Measurements from ENCODE around the gene KRT73. TPM values are rescaled to one million over a fixed set of nuclear protein-coding genes. Genes with fewer than 3 reads are reported as not detected.

KRT73 gene
- total and polyA plus RNA-seq, 9 of the 15 experiments (the other 6 are each of a cell fraction or from before 2014, with no cell fraction given) = 0.09 to 0.18 (median 0.13) TPM; not detected in 5

DNA sequence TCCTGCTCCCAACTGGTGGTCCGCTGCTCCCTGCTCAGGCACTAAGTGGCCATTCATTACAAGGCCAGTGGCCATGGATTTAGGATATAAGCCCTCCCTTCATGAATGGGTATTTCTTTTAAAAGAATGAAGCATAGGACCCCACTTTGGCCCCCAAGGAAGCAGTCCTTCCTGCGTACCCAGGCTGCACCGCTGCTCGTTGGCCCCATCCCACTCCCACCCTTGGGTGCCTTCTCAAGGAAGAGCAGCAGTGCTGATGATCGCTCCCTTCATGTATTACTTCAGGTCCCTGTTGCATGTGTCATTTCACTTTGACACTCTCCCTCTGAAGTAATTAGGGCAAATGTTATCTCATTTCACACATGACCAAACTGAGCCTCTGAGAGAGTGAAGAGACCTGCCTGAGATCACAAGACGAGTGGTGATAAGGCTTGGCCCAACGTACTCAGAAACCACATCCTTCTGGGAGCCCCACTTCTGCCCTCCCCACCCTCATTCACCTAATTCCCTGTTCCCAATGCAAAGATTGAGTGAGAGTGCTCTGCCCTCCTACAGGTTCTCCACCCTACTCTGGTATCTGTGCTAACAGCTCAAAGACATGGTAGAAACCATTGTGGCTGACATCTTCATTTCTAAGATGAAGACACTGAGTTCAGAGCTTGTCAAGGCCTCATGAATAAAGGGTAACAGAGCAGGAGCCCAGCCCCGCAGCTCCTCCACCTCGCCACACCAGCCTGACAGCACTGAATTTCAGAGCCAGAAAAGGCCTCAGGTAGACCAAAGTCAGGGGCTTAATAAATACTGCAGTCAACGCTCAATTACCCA, 43.9 kb upstream of the KRT73 start (continued):
- TF ChIP-seq MITF (IDR thresholded peaks at IDR 0.05) (peak; percentile 97), ZFP36 (IDR thresholded peaks at IDR 0.05; ENCODE audit: low read depth, low read length, partially characterized antibody) (peak; percentile 33), ZC3H4 (CRISPR knock-in tag; IDR thresholded peaks at IDR 0.05; ENCODE audit: borderline replicate concordance) (no peak), TEAD4 (IDR thresholded peaks at IDR 0.05; ENCODE audit: low read length) (peak; percentile 99), TEAD4 (CRISPR knock-in tag; IDR thresholded peaks at IDR 0.05; ENCODE audit: borderline replicate concordance) (no peak), TCFL5 (CRISPR knock-in tag; conservative IDR thresholded peaks at IDR 0.05) (peak; percentile 73; the same call in 1 of the 2 replicates), ZNF586 (CRISPR knock-in tag; conservative IDR thresholded peaks at IDR 0.05) (no peak), GABPA (tag; conservative IDR thresholded peaks at IDR 0.05; ENCODE audit: low read depth) (peak; percentile 77), ZNF324 (CRISPR knock-in tag; IDR thresholded peaks at IDR 0.05) (no peak), RNF2 (IDR thresholded peaks at IDR 0.05) (peak; percentile 100), GATAD2B (IDR thresholded peaks at IDR 0.05; ENCODE audit: borderline replicate concordance) (peak; percentile 54; the same call in 1 of the 2 replicates), GTF2A2 (tag; IDR thresholded peaks at IDR 0.05) (no peak), TSHZ1 (CRISPR knock-in tag; IDR thresholded peaks at IDR 0.05) (0 out of 2 replicates have a peak, but pooled peaks have one; percentile 52), CBFA2T2 (conservative IDR thresholded peaks at IDR 0.05) (peak; percentile 98), ETV1 (tag; conservative IDR thresholded peaks at IDR 0.05; ENCODE audit: low read depth) (peak; percentile 97), USF2 (CRISPR knock-in tag; IDR thresholded peaks at IDR 0.05) (peak; percentile 37; the same call in 1 of the 2 replicates), OTX1 (CRISPR knock-in tag; IDR thresholded peaks at IDR 0.05) (peak; percentile 12; the same call in 1 of the 2 replicates), SMAD1 (IDR thresholded peaks at IDR 0.05; ENCODE audit: low read depth, low read length, partially characterized antibody) (peak; percentile 75), NBN (IDR thresholded peaks at IDR 0.05; ENCODE audit: low read depth) (peak; percentile 98), NFE2 (IDR thresholded peaks at IDR 0.05; ENCODE audit: low read depth) (peak; percentile 54; the same call in 1 of the 2 replicates)
- TF ChIP-seq, protein P1, sequence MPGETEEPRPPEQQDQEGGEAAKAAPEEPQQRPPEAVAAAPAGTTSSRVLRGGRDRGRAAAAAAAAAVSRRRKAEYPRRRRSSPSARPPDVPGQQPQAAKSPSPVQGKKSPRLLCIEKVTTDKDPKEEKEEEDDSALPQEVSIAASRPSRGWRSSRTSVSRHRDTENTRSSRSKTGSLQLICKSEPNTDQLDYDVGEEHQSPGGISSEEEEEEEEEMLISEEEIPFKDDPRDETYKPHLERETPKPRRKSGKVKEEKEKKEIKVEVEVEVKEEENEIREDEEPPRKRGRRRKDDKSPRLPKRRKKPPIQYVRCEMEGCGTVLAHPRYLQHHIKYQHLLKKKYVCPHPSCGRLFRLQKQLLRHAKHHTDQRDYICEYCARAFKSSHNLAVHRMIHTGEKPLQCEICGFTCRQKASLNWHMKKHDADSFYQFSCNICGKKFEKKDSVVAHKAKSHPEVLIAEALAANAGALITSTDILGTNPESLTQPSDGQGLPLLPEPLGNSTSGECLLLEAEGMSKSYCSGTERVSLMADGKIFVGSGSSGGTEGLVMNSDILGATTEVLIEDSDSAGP (CRISPR knock-in tag; IDR thresholded peaks at IDR 0.05) = no peak
